Smooth muscle cell (in vitro differentiated cells): ENCODE data around the gene SNTA1. TPM values are rescaled to one million over a fixed set of nuclear protein-coding genes. Genes with fewer than 3 reads are reported as not detected.
"Not testable (repeated sequence)": the region's sequence is repeated elsewhere in the genome, so short reads cannot be mapped to it uniquely, and the experiment has no call there.

Experiments
- DNase-seq: peaks from one replicate; lab custom pipeline; 2025; ENCODE audit not compliant: unreplicated experiment; lab: John Stamatoyannopoulos, UW
- H2AFZ ChIP-seq: fragments of 200-600 bp; sonication (generic); 2 replicates; pipeline ENCODE4 v1.6.0; 2016; ENCODE audit warnings: antibody characterized with exemption, low read depth, mild to moderate bottlenecking
- H3F3A ChIP-seq: fragments of 200-600 bp; sonication (generic); 2 replicates; pipeline ENCODE4 v1.6.0; 2017; ENCODE audit warnings: antibody characterized with exemption, low read depth
- H3K27ac ChIP-seq: fragments of 200-600 bp; sonication (generic); 2 replicates; pipeline ENCODE4 v1.5.1; 2016; ENCODE audit warnings: low read depth, mild to moderate bottlenecking
- H3K27me3 ChIP-seq: fragments of 200-600 bp; sonication (generic); 2 replicates; pipeline ENCODE4 v1.6.1; 2016; ENCODE audit warnings: low read depth, mild to moderate bottlenecking
- H3K36me3 ChIP-seq: fragments of 200-600 bp; sonication (generic); 2 replicates; pipeline ENCODE4 v1.5.1; 2016; ENCODE audit warnings: low read depth
- H3K4me1 ChIP-seq: fragments of 200-600 bp; sonication (generic); 2 replicates; pipeline ENCODE4 v1.5.1; 2016; ENCODE audit warnings: low read depth
- H3K4me2 ChIP-seq: fragments of 200-600 bp; sonication (generic); 2 replicates; pipeline ENCODE4 v1.6.0; 2016; ENCODE audit warnings: mild to moderate bottlenecking
- H3K4me3 ChIP-seq: fragments of 200-600 bp; sonication (generic); 2 replicates; pipeline ENCODE4 v1.5.1; 2016; ENCODE audit warnings: mild to moderate bottlenecking
- H3K79me2 ChIP-seq: fragments of 200-600 bp; sonication (generic); 2 replicates; pipeline ENCODE4 v1.6.0; 2016; ENCODE audit warnings: low read depth, mild to moderate bottlenecking
- H3K9ac ChIP-seq: fragments of 200-600 bp; sonication (generic); 2 replicates; pipeline ENCODE4 v1.6.0; 2016; ENCODE audit warnings: low read depth
- H3K9me3 ChIP-seq: fragments of 200-600 bp; sonication (generic); replicated peaks from 2 replicates; pipeline ENCODE4 v1.5.1; 2016; ENCODE audit warnings: low read depth
- H4K20me1 ChIP-seq: fragments of 200-600 bp; sonication (generic); 2 replicates; pipeline ENCODE4 v1.6.0; 2016; ENCODE audit warnings: low read depth
- WGBS: methylation state at CpG from one replicate; pipeline ENCODE4 v1.1.7; 2016; ENCODE audit warnings: low lambda C conversion rate; 5-methylcytosine and 5-hydroxymethylcytosine counted together
- polyA plus RNA-seq: library from polyadenylated mRNA; unstranded; fragments of >200 nt; fragmentation: Nextera tagmentation; extraction: Ambion mirVana; gene quantifications from 2 replicates; pipeline ENCODE4 v1.2.1, GENCODE V29; 2016
- total RNA-seq: library from RNA; depleted of rRNA; stranded (reverse); fragments of >200 nt; gene quantifications from 2 replicates; pipeline ENCODE4 v1.2.3, GENCODE V29; 2014
- TF ChIP-seq, protein P1 (sequence below): fragments of 200-600 bp; sonication (generic); IDR thresholded peaks from 2 replicates; pipeline ENCODE4 v1.5.1; 2017; ENCODE audit warnings: borderline replicate concordance, mild to moderate bottlenecking, antibody characterized with exemption; ENCODE audit not compliant: insufficient read depth, poor library complexity, severe bottlenecking

The SNTA1 gene
- total and polyA plus RNA-seq, 2 experiments from 2014 or later, result 39.2 to 58.2 TPM

GRCh38 chr20:33489495-33490022 lies 46.0 kb upstream of the SNTA1 start:
- Histone ChIP-seq H3K27ac (peak overlapping the region; percentile 97), H3F3A (peaks cover 4% of the 10 kb centered on the region), H3K4me2 (peak overlapping the region; percentile 99), H3K9me3 (no peaks in the 10 kb centered on the region), H2AFZ (peak overlapping the region; percentile 100), H3K4me1 (peaks cover 15% of the 10 kb centered on the region), H3K27me3 (no peaks in the 10 kb centered on the region), H4K20me1 (peaks cover 32% of the 10 kb centered on the region), H3K4me3 (peak overlapping the region; percentile 77), H3K9ac (peak overlapping the region; percentile 93), H3K36me3 (no peaks in the 10 kb centered on the region), H3K79me2 (peaks cover 42% of the 10 kb centered on the region)
- 8% methylated on average over 33 of the region's 36 CpGs for WGBS
- TF ChIP-seq, protein P1, sequence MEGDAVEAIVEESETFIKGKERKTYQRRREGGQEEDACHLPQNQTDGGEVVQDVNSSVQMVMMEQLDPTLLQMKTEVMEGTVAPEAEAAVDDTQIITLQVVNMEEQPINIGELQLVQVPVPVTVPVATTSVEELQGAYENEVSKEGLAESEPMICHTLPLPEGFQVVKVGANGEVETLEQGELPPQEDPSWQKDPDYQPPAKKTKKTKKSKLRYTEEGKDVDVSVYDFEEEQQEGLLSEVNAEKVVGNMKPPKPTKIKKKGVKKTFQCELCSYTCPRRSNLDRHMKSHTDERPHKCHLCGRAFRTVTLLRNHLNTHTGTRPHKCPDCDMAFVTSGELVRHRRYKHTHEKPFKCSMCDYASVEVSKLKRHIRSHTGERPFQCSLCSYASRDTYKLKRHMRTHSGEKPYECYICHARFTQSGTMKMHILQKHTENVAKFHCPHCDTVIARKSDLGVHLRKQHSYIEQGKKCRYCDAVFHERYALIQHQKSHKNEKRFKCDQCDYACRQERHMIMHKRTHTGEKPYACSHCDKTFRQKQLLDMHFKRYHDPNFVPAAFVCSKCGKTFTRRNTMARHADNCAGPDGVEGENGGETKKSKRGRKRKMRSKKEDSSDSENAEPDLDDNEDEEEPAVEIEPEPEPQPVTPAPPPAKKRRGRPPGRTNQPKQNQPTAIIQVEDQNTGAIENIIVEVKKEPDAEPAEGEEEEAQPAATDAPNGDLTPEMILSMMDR, result no peak
- DNase-seq, result peak; percentile 95

GRCh38 chr20:33488661-33489494 lies 45.3 kb upstream of the SNTA1 start:
- H2AFZ ChIP-seq, result peak overlapping the region; percentile 100
- peak overlapping the region; percentile 97 for H3K27ac ChIP-seq
- peaks cover 37% of the 10 kb centered on the region for H3K79me2 ChIP-seq
- WGBS, result 92% methylated on average over 32 of the region's 32 CpGs
- not testable (repeated sequence) for H3K36me3 ChIP-seq, DNase-seq, H3K9me3 ChIP-seq, H3F3A ChIP-seq, H3K27me3 ChIP-seq
- peaks cover 15% of the 10 kb centered on the region for H3K4me1 ChIP-seq
- peaks cover 28% of the 10 kb centered on the region for H4K20me1 ChIP-seq
- peak overlapping the region; percentile 99 for H3K4me2 ChIP-seq
- peak overlapping the region; percentile 77 for H3K4me3 ChIP-seq
- H3K9ac ChIP-seq, result peak overlapping the region; percentile 93

DNA sequence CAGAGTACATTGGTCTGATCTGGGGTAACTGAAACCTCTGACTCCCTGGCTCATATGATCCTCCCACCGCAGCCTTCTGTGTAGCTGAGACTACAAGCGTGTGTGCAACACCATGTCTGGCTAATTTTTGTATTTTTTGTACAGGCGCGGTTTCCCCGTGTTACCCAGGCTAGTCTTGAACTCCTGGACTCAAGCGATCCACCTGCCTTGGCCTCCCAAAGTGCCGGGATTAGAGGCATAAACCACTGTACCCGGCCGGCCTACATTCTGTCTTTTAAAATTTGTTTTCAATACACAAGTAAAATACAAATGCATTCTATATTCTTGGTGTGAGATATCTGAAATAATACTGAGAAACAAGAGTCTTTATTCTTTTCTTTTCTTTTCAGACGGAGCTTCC lies 44.6 kb upstream of the SNTA1 start:
- Histone ChIP-seq H3K9me3 (no peaks in the 10 kb centered on the region), H3K4me1 (peaks cover 15% of the 10 kb centered on the region), H3K4me3 (no peak overlapping the region), H3K9ac (no peak overlapping the region), H3K4me2 (no peak overlapping the region), H3K27ac (no peak overlapping the region), H3K36me3 (no peaks in the 10 kb centered on the region), H3F3A (peaks cover 4% of the 10 kb centered on the region), H2AFZ (no peak overlapping the region), H3K79me2 (peaks cover 31% of the 10 kb centered on the region), H4K20me1 (peaks cover 22% of the 10 kb centered on the region), H3K27me3 (no peaks in the 10 kb centered on the region)
- WGBS, result 96% methylated on average over 10 of the region's 10 CpGs
- no peak for DNase-seq
- TF ChIP-seq, protein P1, result no peak

DNA sequence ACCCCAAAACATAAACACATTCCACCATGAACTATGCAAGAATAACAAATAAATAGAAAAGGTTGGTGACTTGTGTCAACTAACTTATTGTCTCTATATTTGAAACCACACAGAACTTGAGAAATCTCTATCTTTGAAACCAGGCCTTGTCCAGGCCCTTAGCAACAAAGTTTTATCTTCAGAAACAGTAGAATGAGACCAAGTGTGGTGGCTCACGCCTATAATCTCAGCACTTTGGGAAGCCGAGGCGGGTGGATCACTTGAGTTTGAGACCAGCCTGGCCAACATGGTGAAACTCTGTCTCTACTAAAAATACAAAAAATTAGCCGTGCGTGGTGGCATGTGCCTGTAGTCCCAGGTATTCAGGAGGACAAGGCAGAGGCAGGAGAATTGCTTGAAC lies 39.6 kb upstream of the SNTA1 start:
- H3K79me2 ChIP-seq, H3F3A ChIP-seq, H3K9me3 ChIP-seq, H3K4me3 ChIP-seq, H3K36me3 ChIP-seq, H4K20me1 ChIP-seq, DNase-seq, H3K27me3 ChIP-seq, H3K9ac ChIP-seq, H3K4me2 ChIP-seq, H3K4me1 ChIP-seq, H2AFZ ChIP-seq, H3K27ac ChIP-seq: not testable (repeated sequence)
- 93% methylated on average over 5 of the region's 5 CpGs for WGBS
